GM12864 (cell line): ENCODE data around the gene AMOTL1.

Experiments
- DNase-seq: peaks from one replicate; pipeline ENCODE4 v3.0.0-alpha.2; 2011; ENCODE audit warnings: low read depth
- H3K4me3 ChIP-seq: 2 replicates; pipeline ENCODE4 v1.5.1; 2011; ENCODE audit warnings: mild to moderate bottlenecking, low read depth, low read length, control low read depth
- CTCF ChIP-seq: IDR thresholded peaks from 2 replicates; pipeline ENCODE4 v1.5.1; 2011; ENCODE audit warnings: low read depth, mild to moderate bottlenecking, moderate library complexity, low read length, control low read depth, inconsistent platforms; ENCODE audit errors: missing control alignments

Gene AMOTL1

GRCh38 chr11:94835594-94835927 is 67.4 kb downstream of the AMOTL1 start:
- no peak for DNase-seq
- no peak for TF ChIP-seq CTCF
- no peak overlapping the region for H3K4me3 ChIP-seq

- H3K4me3 ChIP-seq = no peak overlapping the region
- no peak for DNase-seq
- no peak for TF ChIP-seq CTCF
Observed at GRCh38 chr11:94837317-94837716, 69.2 kb downstream of the AMOTL1 start.

- DNase-seq = no peak
- TF ChIP-seq CTCF = no peak
- no peak overlapping the region for H3K4me3 ChIP-seq
Observed at GRCh38 chr11:94838027-94838731, 70.0 kb downstream of the AMOTL1 start.

- no peak for TF ChIP-seq CTCF
- no peak overlapping the region for H3K4me3 ChIP-seq
- no peak for DNase-seq
Observed at GRCh38 chr11:94840209-94840608, 72.1 kb downstream of the AMOTL1 start.

- no peak for DNase-seq
- no peak for TF ChIP-seq CTCF
Observed at GRCh38 chr11:94844031-94844430, 75.9 kb downstream of the AMOTL1 start.

GRCh38 chr11:94845622-94846021 is 77.5 kb downstream of the AMOTL1 start:
- H3K4me3 ChIP-seq = no peak overlapping the region
- no peak for TF ChIP-seq CTCF
- no peak for DNase-seq

More at GRCh38 chr11:94844031-94844430, 75.9 kb downstream of the AMOTL1 start:
- no peak overlapping the region for H3K4me3 ChIP-seq

- no peak for DNase-seq
- no peak for TF ChIP-seq CTCF
- no peak overlapping the region for H3K4me3 ChIP-seq
Observed at GRCh38 chr11:94849839-94850238, 81.7 kb downstream of the AMOTL1 start.
